SH-SY5Y (cell line): ENCODE data around the gene BMP2.

Experiments used
- GATA2 ChIP-seq: IDR thresholded peaks from 2 replicates; pipeline ENCODE4 v1.6.1; 2011; ENCODE audit warnings: mild to moderate bottlenecking, low read depth, low read length
- GATA3 ChIP-seq: IDR thresholded peaks from 2 replicates; pipeline ENCODE4 v1.6.1; 2011; ENCODE audit warnings: low read depth, mild to moderate bottlenecking, low read length, moderate library complexity

GRCh38 chr20:6726761-6727160 is 40.7 kb upstream of the BMP2 start:
- no peak for TF ChIP-seq GATA2
- TF ChIP-seq GATA3 = no peak
